ENCODE measurements around the gene IFNGR2.

DNA sequence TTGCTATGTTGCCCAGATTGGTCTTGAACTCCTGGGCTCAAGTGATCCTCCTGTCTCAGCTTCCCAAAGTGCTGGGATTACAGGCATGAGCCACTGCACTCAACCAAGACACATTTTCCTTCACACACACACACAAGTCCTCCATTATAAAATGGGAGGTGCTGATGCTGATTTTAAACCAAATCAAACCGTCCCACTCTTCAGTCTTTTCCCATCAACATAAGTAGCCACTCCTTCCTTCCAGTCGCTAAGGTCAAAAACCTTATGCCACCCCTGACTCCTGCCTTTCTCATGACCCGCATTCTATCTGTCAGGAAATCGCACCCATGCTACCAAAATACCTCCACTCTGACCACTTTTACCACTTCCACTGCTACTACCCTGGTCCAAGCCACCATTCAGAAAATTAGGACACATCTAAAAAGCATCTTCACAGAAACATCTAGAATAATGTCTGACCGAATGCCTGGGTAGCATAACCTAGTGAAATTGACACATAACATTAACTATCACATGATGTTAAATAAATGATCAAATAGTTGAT is 28.0 kb upstream of the IFNGR2 start:
- no peak for TF ChIP-seq CTCF (conservative IDR thresholded peaks at IDR 0.05 in 1 of 2, IDR thresholded peaks at IDR 0.05 in 1 of 2; ENCODE audit: low read depth in 1 of 2, low read length in 2 of 2)
- TF ChIP-seq EZH2 (IDR thresholded peaks at IDR 0.05; ENCODE audit: low read length, missing control alignments), result no peak
